Endothelial cell of umbilical vein (primary cell): ENCODE data around the gene USP49. TPM values are rescaled to one million over a fixed set of nuclear protein-coding genes. Genes with fewer than 3 reads are reported as not detected.

Source experiments
- BruUV-seq: library from RNA; stranded (reverse); fragments of 400-500 nt; replicated peaks from 2 replicates; lab custom pipeline; 2021; lab: Mats Ljungman, UMichigan
- CTCF ChIA-PET: fragments of 300-600, 350-600 bp; sonication (Branson Sonifier 250); formaldehyde crosslinking; loops from one replicate; lab custom pipeline; 2021; ENCODE audit warnings: antibody characterized with exemption, inconsistent platforms; lab: Charles Lee
- POLR2A ChIA-PET: fragments of 300-600, 350-600 bp; sonication (Branson Sonifier 250); formaldehyde crosslinking; loops from one replicate; lab custom pipeline; 2021; ENCODE audit warnings: antibody characterized with exemption, inconsistent platforms; lab: Charles Lee
- DNase-seq: peaks from one replicate; pipeline ENCODE4 v3.0.0-alpha.2; 2011; ENCODE audit warnings: low read depth, low spot score
- FAIRE-seq: peaks from 2 replicates; lab custom pipeline; 2011; peaks lifted over from hg19 to GRCh38; lab: Jason Lieb, UNC
- H2AFZ ChIP-seq: 2 replicates; pipeline ENCODE4 v1.6.0; 2012; ENCODE audit warnings: low read depth, low read length, control low read depth, inconsistent platforms
- H3K27ac ChIP-seq: 2 replicates; pipeline ENCODE4 v1.5.1; 2011; ENCODE audit warnings: low read depth, mild to moderate bottlenecking, control low read depth, low read length, moderate library complexity; ENCODE audit not compliant: insufficient read depth
- H3K27me3 ChIP-seq, 2 experiments: 2 replicates each; pipeline versions ENCODE4 v1.6.0 to v1.6.1; 2011; ENCODE audit warnings: low read length in 2 of 2, mixed read lengths in 1 of 2; ENCODE audit not compliant: control insufficient read depth in 2 of 2, insufficient read depth in 2 of 2
- H3K36me3 ChIP-seq, 2 experiments: 2 replicates in 1 of 2; 3 replicates in 1 of 2; pipeline ENCODE4 v1.5.1; 2011; ENCODE audit warnings: low read length in 2 of 2, mild to moderate bottlenecking in 1 of 2, moderate library complexity in 1 of 2; ENCODE audit not compliant: control insufficient read depth in 2 of 2, insufficient read depth in 2 of 2; ENCODE audit errors: extremely low read depth in 1 of 2
- H3K4me1 ChIP-seq: 3 replicates; pipeline ENCODE4 v1.5.1; 2011; ENCODE audit warnings: mild to moderate bottlenecking, low read length; ENCODE audit not compliant: control insufficient read depth, insufficient read depth; ENCODE audit errors: extremely low read depth
- H3K4me2 ChIP-seq: 2 replicates; pipeline ENCODE4 v1.6.1; 2011; ENCODE audit warnings: low read length, control low read depth, mixed read lengths; ENCODE audit not compliant: insufficient read depth
- H3K4me3 ChIP-seq, 3 experiments: fragments of 200-600 bp in 1 of 3; sonication (generic), shearing (Covaris generic) in 1 of 3; replicated peaks in 1 of 3; 2 replicates each; pipeline ENCODE4 v1.5.1; 2011 to 2016; ENCODE audit warnings: control low read depth in 3 of 3, low read length in 3 of 3, mild to moderate bottlenecking in 2 of 3, inconsistent platforms in 1 of 3, low read depth in 1 of 3, moderate library complexity in 1 of 3; ENCODE audit not compliant: insufficient read depth in 1 of 3
- H3K79me2 ChIP-seq: 2 replicates; pipeline ENCODE4 v1.6.0; 2012; ENCODE audit warnings: low read length, inconsistent platforms; ENCODE audit not compliant: control insufficient read depth, insufficient read depth
- H3K9ac ChIP-seq: replicated peaks from 2 replicates; pipeline ENCODE3; 2011; ENCODE audit warnings: low read length, control low read depth; ENCODE audit not compliant: insufficient read depth; ENCODE audit errors: extremely low read depth
- H3K9me1 ChIP-seq: replicated peaks from 3 replicates; pipeline ENCODE4 v1.6.0; 2011; ENCODE audit warnings: mild to moderate bottlenecking, low read length; ENCODE audit not compliant: control insufficient read depth, insufficient read depth; ENCODE audit errors: extremely low read depth
- H3K9me3 ChIP-seq: replicated peaks from 2 replicates; pipeline ENCODE4 v1.5.1; 2012; ENCODE audit warnings: low read length, inconsistent platforms; ENCODE audit not compliant: control insufficient read depth, insufficient read depth
- H4K20me1 ChIP-seq: replicated peaks from 2 replicates; pipeline ENCODE3; 2011; ENCODE audit warnings: mild to moderate bottlenecking, low read length; ENCODE audit not compliant: control insufficient read depth, insufficient read depth; ENCODE audit errors: extremely low read depth
- CTCF ChIP-seq, 2 donors: IDR thresholded peaks; 1 replicate in 1 of 2; 2 replicates in 1 of 2; pipeline ENCODE4 v1.5.1; 2011; ENCODE audit warnings: low read length in 2 of 2, mild to moderate bottlenecking in 2 of 2, moderate library complexity in 2 of 2, control low read depth in 1 of 2, inconsistent platforms in 1 of 2, low read depth in 1 of 2; ENCODE audit not compliant: insufficient read depth in 1 of 2; ENCODE audit errors: extremely low read depth in 1 of 2
- EZH2 ChIP-seq: IDR thresholded peaks from 2 replicates; pipeline ENCODE4 v1.6.1; 2012; ENCODE audit warnings: borderline replicate concordance, low read depth, mild to moderate bottlenecking, moderate library complexity, low read length, inconsistent platforms; ENCODE audit not compliant: severe bottlenecking
- FOS ChIP-seq: IDR thresholded peaks from 2 replicates; pipeline ENCODE4 v1.6.1; 2011; ENCODE audit warnings: mild to moderate bottlenecking, low read length, moderate library complexity, borderline replicate concordance; ENCODE audit not compliant: insufficient read depth
- GATA2 ChIP-seq: IDR thresholded peaks from 2 replicates; pipeline ENCODE4 v1.7.0; 2011; ENCODE audit warnings: low read depth, mild to moderate bottlenecking, moderate library complexity, mixed read lengths, low read length; ENCODE audit not compliant: insufficient read length, insufficient read depth
- JUN ChIP-seq: IDR thresholded peaks from 2 replicates; pipeline ENCODE4 v1.6.1; 2011; ENCODE audit warnings: borderline replicate concordance, low read depth; ENCODE audit not compliant: insufficient read length, insufficient read depth
- MAX ChIP-seq: IDR thresholded peaks from 2 replicates; pipeline ENCODE4 v1.6.1; 2011; ENCODE audit not compliant: insufficient read depth, insufficient read length
- MYC ChIP-seq: IDR thresholded peaks from one replicate; pipeline ENCODE4 v1.6.1; 2011; ENCODE audit warnings: mild to moderate bottlenecking, low read depth, low read length
- POLR2A ChIP-seq: IDR thresholded peaks from 2 replicates; pipeline ENCODE4 v1.6.1; 2012; ENCODE audit warnings: low read depth, mild to moderate bottlenecking, control low read depth, low read length
- POLR2AphosphoS5 ChIP-seq: IDR thresholded peaks from 2 replicates; pipeline ENCODE4 v1.6.1; 2012; ENCODE audit warnings: low read depth, mild to moderate bottlenecking, control low read depth, low read length, moderate library complexity; ENCODE audit not compliant: insufficient read depth
- dilution Hi-C: fragments of 300-500 bp; cut with MboI; formaldehyde crosslinking; loops from one replicate; pipeline ENCODE4 v1.15.0; 2019; ENCODE audit warnings: low sequenced_read_pairs; ENCODE audit not compliant: extremely low pct_ligation_motif_present
- intact Hi-C: fragments of 100-400 bp; cut with micrococcal nuclease; formaldehyde crosslinking; loops from one replicate; pipeline ENCODE4 v1.10.0; 2022
- polyA plus RNA-seq, 4 experiments: library from polyadenylated mRNA; depleted of rRNA in 3 of 4; stranded (reverse) in 3 of 4; unstranded in 1 of 4; fragments of >200 nt; gene quantifications; 2 replicates each; pipeline versions ENCODE4 v1.2.1 to v1.2.3, GENCODE V29; 2011 to 2012; ENCODE audit warnings: missing spikeins in 1 of 4
- total RNA-seq: library from RNA; stranded (reverse); gene quantifications from 2 replicates; pipeline ENCODE4 v1.2.3, GENCODE V29; 2021

The USP49 gene
- total and polyA plus RNA-seq, 2 donors (not counting 3 experiments of a cell fraction or from before 2014, with no cell fraction given): 2.4 to 4.1 TPM

- dilution Hi-C loops: no loop called here
- Histone ChIP-seq H3K4me3 (no peak overlapping the region), H3K79me2 (no peaks in the 10 kb centered on the region), H3K4me2 (no peak overlapping the region), H3K27ac (no peak overlapping the region), H3K9me3 (no peaks in the 10 kb centered on the region), H3K9me1 (no peaks in the 10 kb centered on the region), H3K4me1 (no peaks in the 10 kb centered on the region), H4K20me1 (no peaks in the 10 kb centered on the region), H3K27me3 (no peaks in the 10 kb centered on the region), H3K9ac (no peak overlapping the region), H2AFZ (no peak overlapping the region), H3K36me3 (no peaks in the 10 kb centered on the region)
- intact Hi-C loops: no loop called here
- DNase-seq: no peak
- no peak for FAIRE-seq
- TF ChIP-seq MAX (no peak), CTCF (IDR thresholded peaks at IDR 0.05; ENCODE audit: extremely low read depth in 1 of 2, insufficient read depth in 1 of 2, low read depth in 1 of 2, low read length in 2 of 2) (no peak), JUN (no peak), FOS (no peak), POLR2AphosphoS5 (no peak), GATA2 (no peak), EZH2 (no peak), MYC (no peak), POLR2A (no peak)
- ChIA-PET CTCF (no interaction called here), POLR2A (interaction anchor here (0.6 kb wide), 1 partner anchor 203 kb away, joined by 3 read pairs; no protein-coding TSS in a partner anchor)
- BruUV-seq: no TSS peak
These were observed 35.8 kb downstream of the USP49 start for GRCh38 chr6:41859356-41859755.
